K562 treated with DMSO at 1 percent for 4 hours (cell line): ENCODE data around the gene ERMARD. TPM values are rescaled to one million over a fixed set of nuclear protein-coding genes. Genes with fewer than 3 reads are reported as not detected.

ENCODE experiments used
- total RNA-seq: library from RNA; unstranded; fragments of 300-600 nt; gene quantifications from 2 replicates; pipeline ENCODE4 v1.2.3, GENCODE V29; 2022; ENCODE audit not compliant: insufficient read depth

ERMARD gene
- 10.0 and 12.8 TPM in 2 replicates for total RNA-seq

GRCh38 chr6:169751242-169752073 is at the start of gene ERMARD, which contains the start of gene DYNLT2:
Gene ERMARD (plus strand): TSS chr6:169751622. CDS start chr6:169751658, 36 bp downstream.
Gene DYNLT2 (minus strand): TSS chr6:169751572. CDS start chr6:169751458, 114 bp downstream.

DNA sequence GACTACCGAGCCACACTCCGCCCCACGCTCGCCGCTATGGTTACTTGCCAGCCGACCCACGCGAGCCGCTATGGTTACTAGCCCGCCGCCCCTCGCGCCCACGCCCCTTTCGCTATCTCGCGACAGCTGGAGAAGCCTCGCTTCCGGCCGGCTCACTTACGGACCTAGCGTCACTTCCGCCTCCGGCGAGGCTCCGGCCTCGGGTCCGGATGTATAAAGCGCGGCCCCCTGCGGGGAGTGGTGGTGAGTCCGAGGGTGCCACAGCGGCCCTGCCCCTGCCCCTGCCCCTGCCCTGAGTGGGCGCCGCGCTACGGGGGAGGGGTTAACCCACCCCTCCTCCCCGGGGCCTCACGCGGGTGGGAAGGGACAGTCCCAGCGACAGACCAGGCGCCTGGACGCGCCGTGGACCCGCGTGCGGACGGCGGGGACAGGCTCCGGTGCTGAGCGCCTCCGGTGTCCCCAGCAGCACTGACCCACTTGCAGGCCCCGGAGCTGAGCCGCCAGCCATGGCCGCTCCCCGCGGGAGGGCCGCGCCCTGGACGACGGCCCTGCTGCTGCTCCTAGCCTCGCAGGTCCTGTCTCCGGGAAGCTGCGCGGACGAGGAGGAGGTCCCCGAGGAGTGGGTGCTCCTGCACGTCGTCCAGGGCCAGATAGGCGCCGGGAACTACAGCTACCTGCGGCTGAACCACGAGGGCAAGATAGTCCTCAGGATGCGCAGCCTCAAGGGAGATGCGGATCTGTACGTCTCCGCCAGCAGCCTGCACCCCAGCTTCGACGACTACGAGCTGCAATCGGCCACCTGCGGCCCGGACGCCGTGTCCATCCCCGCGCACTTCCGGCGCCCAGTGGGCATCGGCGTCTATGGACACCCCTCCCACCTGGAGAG is 49.2 kb upstream of the ERMARD start, which contains the start of the genes C6orf120 and WDR27:
Gene C6orf120, plus strand, starts transcription at position 173 of the 886 bp plus-strand sequence. Its CDS starts 334 bp downstream, at position 507.
Gene WDR27, minus strand, starts transcription at position 76 of the 886 bp plus-strand sequence. CDS start 13,024 bp downstream, outside the sequence.

GRCh38 chr6:169724494-169725124 is 26.8 kb upstream of the ERMARD start, which contains the start of gene PHF10:
Gene PHF10 (minus strand): TSS chr6:169724500. CDS start chr6:169723931, 569 bp downstream.

Other genes starting within 250 kb of the ERMARD start
- 17.7 and 25.3 TPM in 2 replicates for gene WDR27, start 49.6 kb upstream of the ERMARD start, total RNA-seq
- gene C6orf120, start 49.5 kb upstream of the ERMARD start, total RNA-seq: 25.3 and 29.7 TPM in 2 replicates
- gene PHF10, start 27.1 kb upstream of the ERMARD start, total RNA-seq: 40.0 and 56.8 TPM in 2 replicates
- gene DYNLT2, start 50 bp upstream of the ERMARD start, total RNA-seq: 3.5 and 3.7 TPM in 2 replicates